Measurements from ENCODE around the gene ODAD4.

DNA sequence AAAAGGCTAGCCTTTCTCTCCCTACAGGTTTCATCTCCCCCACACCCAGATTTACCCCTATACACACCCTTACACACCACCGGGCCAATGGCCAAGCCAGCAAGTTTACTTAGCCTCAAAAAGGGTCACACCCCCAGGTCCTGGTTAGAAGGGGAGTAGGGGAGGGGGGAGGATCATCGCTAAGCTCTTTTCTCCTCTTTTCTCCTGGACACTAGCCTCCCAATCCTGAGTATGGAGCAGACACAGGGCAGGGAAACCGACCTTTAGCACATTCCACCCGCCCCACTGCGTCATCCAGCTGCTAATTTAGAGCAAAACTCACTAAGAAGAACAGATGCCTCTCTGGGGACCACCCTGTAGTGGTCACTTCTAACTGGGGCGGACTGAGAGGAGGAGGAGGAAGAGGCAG is 16.1 kb upstream of the ODAD4 start:
- TF ChIP-seq, protein P1, sequence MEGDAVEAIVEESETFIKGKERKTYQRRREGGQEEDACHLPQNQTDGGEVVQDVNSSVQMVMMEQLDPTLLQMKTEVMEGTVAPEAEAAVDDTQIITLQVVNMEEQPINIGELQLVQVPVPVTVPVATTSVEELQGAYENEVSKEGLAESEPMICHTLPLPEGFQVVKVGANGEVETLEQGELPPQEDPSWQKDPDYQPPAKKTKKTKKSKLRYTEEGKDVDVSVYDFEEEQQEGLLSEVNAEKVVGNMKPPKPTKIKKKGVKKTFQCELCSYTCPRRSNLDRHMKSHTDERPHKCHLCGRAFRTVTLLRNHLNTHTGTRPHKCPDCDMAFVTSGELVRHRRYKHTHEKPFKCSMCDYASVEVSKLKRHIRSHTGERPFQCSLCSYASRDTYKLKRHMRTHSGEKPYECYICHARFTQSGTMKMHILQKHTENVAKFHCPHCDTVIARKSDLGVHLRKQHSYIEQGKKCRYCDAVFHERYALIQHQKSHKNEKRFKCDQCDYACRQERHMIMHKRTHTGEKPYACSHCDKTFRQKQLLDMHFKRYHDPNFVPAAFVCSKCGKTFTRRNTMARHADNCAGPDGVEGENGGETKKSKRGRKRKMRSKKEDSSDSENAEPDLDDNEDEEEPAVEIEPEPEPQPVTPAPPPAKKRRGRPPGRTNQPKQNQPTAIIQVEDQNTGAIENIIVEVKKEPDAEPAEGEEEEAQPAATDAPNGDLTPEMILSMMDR (IDR thresholded peaks at IDR 0.05; ENCODE audit: low read depth, low read length): no peak
- TF ChIP-seq POLR2A (IDR thresholded peaks at IDR 0.05; ENCODE audit: extremely low read depth, insufficient read length) (no peak), MYC (IDR thresholded peaks at IDR 0.05; ENCODE audit: low read depth, low read length) (no peak)
- TF ChIP-seq, protein P2, sequence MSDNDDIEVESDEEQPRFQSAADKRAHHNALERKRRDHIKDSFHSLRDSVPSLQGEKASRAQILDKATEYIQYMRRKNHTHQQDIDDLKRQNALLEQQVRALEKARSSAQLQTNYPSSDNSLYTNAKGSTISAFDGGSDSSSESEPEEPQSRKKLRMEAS (IDR thresholded peaks at IDR 0.05; ENCODE audit: low read depth, low read length): no peak

Data from NB4 (cell line).